NCI-H128 (cell line): ENCODE results near the gene ST8SIA5.

ENCODE experiments used
- DNase-seq: peaks from one replicate; lab custom pipeline; 2025; ENCODE audit not compliant: unreplicated experiment; lab: John Stamatoyannopoulos, UW

ST8SIA5 gene

GRCh38 chr18:46715062-46715461, 41.8 kb downstream of the ST8SIA5 start:
- no peak for DNase-seq

- DNase-seq = no peak
Observed at GRCh38 chr18:46712406-46712805, 44.4 kb downstream of the ST8SIA5 start.

GRCh38 chr18:46711444-46711863, 45.4 kb downstream of the ST8SIA5 start:
- DNase-seq = no peak

DNA sequence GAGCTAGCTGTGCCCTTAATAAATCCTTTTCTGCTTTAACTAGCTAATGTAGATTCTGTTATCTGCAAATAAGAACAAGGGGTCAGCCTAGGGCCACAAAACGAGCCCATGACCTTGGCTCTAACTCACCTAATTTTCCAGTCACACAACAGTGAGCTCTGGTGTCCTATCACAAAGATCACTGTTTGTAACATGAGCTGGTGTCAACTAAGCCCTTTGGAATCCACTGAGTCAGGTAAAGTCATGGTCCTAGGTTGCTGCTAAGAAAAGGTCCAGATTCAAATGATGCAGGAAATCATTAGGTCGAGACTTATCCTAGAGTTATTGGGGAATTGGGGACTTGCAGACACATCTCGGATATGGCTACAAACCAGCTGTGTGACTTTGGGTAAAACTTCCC, 49.9 kb downstream of the ST8SIA5 start:
- DNase-seq = no peak

DNA sequence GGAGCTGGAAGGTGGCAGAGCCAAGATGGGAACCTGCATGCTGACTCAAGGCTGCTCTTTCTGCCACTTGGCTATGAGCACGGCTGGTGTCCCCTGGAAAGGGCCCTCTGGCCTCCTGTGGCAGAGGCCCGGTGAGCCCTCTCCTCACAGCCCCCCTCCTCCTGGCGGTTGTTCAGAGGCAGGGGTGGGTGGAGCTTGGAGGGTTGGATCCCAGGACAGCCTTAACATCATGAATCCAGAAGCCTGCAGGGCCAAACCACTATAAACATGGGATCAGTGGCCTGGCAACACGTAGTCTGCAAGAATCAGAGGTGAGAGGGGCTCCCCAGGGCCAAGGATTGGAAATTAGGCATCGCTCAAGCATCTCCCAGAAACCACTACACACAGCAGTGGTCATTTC, 51.3 kb downstream of the ST8SIA5 start:
- no peak for DNase-seq

DNA sequence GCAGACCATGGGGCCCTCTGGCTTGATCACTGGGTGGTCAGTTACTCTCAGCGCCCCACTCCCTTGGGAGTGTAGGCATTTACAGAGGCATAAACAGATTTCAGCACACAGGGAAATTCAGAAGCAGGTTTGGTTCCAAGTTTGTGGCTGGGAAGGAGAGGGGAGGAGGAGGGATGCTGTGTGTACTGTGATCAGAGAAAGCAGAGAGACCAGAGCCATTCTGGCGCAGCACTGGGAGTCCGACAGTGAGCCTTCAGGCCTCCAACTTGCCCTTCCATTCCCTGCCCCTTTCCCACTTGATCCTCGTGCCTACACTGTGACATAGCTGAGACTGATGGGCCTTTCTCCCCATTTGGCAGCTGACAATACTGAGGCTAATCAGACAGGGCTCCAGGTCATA, 52.0 kb downstream of the ST8SIA5 start:
- DNase-seq = no peak

DNA sequence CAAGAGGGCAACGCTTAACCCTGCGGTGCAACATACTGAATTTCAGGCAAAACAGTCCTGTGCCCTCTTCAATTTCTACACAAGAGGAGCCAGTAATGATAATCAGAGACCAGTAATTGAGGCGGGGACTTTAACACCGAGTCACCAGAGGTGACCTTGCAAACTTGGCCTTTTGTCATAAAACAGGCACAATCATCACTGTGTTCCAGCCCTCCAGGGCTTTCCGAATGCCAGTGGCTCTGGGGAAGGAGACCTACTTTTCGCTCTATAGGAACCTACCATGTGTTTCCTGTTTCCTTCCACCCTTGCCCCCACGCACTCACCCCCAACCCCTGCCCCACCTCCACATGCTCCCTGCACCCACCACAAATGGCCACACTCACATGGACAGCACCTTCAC, 52.7 kb downstream of the ST8SIA5 start:
- DNase-seq = no peak

DNA sequence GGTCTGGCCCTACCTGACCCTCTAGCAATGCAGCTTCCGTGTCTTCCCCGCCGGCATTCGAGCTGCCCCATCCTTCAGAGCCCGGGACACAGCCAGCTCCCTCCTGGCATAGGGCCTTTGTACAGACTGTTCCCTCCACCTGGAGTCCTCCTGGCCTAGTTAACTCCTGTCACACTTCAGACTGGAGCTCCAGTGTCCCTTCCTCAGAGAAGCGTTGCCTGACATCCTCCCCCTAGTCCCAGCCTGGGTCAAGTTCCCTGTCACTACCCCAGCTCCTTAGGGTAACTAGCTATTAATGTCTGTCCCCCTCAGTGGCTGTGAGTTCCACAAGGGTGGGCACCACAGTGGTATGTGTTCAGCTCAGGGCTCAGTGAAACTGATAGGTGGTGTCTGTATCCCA, 54.4 kb downstream of the ST8SIA5 start:
- DNase-seq = no peak

DNA sequence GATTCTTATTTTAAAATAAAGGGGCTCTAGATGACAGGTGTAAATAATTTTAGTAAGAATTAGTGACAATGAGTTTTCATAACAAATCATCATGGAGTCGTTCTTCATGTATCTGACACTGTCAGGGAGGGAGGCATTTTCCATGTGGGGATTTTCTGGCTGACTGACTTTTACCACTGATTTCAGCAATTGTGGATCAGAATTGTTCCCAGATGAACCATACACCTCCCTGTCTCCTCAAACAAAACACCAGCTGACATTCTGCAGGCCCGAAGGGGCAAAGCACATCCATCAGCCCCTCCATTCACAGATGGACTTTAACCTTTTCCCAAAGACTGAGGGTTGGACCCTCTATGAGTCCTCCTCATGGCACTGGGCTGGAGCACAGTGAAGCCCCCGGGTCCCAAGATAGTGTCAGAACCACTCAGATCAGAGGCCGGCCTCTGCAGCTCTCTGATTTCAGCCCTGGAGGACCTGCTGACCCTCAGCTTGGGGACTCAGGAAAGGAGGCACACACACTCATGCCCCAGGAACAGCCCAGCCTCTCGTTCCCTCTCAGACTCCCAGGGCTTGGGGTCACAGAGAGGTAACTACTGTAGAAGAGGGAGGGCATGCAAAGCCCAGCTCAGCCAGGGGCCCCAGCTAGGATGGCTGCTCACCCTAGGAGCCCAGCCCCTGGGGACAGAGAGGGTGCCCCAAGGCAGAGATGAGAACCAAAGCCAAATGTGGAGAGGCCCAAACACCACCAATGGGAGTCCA, 56.6 kb downstream of the ST8SIA5 start:
- no peak for DNase-seq

GRCh38 chr18:46696702-46697101, 60.2 kb downstream of the ST8SIA5 start:
- no peak for DNase-seq

DNA sequence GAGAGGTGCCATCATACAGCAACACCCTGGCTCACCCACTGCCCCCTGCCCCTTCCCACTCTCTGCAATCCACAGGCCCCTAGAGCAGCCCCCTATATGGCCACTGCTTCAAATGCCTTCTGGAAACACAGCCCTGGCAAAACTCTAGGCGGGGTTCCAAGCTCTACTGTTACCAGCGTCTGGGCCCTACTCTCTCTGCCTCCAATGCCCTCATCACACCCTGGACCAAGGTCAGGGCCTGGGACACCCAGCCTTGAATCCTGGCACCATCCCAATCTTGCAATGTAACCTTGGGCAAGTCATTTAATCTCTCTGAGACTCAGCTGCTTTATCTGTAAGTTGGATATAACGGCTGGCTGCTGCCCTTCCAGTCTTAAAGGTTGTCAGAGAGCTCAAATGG, 60.6 kb downstream of the ST8SIA5 start:
- DNase-seq = no peak

- no peak for DNase-seq
Observed at GRCh38 chr18:46693996-46694395, 62.9 kb downstream of the ST8SIA5 start.

DNA sequence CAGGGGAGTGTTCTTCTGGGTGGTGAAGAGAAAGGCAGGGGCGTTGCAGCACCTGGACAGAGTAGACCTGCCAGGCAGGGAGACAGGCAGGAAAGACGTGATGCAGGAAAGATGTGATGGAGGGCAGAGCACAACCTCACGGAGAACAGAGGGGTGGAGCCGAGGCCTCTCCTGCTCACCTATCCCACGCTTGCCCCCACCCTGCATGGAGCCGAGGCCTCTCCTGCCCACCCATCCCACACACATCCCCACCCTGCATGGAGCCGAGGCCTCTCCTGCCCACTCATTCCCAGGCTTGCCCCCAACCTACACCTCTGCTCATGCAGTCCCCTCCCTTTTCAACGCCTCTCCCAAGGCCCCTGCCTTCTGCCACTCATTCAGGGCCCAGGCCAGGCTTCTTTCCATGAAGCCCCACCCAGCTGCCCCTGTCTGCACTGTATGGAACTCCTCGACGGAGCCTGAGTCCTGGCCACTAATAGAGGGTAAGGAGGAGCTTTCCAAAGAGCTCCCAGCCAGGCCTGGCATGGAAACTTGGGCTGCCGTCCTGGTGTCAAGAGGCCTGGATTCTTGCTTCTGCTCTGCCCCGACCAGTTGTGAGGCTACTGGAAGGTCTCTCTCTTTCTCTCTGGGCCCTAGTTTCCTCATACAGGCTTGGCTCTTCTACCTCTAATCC, 67.9 kb downstream of the ST8SIA5 start:
- DNase-seq = no peak

DNA sequence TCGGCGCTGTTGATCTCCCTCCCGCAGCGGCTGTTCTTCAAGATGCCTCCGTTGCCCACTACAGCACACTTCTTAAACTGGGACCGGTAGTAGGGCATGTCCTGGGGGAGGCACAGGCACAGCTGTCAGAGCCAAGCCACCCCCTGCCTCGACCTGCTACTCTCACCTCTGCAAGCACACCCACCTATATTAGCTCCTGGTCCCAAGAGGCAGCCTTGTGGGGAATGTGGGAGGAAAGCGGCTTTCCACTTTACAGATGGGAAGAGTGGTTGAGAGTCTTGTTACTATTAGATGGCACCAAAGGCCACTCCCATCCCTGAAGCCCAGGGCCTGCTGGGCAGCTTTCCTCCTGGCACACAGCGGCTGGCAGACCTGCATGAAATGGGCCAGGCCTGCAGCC, 70.7 kb downstream of the ST8SIA5 start:
- no peak for DNase-seq

DNA sequence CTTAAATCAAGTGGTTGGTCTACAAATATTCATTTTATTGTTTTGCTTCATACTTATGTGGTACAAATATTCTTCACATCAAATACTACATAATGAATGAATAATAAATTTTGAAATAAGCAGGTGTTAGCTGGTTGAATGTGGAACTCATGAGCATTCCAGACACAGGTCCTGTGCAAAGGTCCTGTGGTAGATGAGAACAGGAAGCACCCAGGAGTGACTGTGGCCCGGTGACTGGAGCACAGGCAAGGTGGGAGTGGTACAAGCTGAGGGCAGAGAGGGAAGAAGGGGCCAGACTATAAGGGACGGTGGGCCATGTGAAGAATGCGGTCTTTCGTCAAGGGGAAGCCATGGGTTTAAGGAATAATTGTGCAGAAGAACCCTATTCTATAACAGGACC, 73.6 kb downstream of the ST8SIA5 start:
- DNase-seq = no peak

GRCh38 chr18:46680784-46681695, 75.8 kb downstream of the ST8SIA5 start:
- no peak for DNase-seq

GRCh38 chr18:46679846-46680598, 76.8 kb downstream of the ST8SIA5 start:
- DNase-seq = no peak

GRCh38 chr18:46678785-46679399, 78.0 kb downstream of the ST8SIA5 start:
- no peak for DNase-seq

DNA sequence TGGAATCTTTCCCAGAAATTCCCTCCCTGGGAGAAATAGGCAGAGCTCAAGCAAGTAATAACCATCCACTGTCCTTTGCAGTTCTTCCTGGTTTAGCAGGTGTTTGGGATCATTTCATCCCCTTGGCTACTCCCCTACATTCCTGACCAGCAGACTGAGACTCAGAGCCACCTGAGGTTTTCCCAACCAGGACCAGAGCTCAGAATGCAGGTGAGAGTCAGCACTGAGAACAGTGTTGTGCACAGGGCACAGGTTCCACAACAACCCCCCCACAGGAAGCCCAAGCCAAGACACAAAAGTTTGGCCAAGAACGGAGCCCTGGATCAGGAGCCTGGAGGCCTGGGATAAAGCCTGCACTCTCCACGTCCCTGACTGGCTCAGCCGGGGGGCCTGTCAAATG, 78.8 kb downstream of the ST8SIA5 start:
- DNase-seq = no peak

DNA sequence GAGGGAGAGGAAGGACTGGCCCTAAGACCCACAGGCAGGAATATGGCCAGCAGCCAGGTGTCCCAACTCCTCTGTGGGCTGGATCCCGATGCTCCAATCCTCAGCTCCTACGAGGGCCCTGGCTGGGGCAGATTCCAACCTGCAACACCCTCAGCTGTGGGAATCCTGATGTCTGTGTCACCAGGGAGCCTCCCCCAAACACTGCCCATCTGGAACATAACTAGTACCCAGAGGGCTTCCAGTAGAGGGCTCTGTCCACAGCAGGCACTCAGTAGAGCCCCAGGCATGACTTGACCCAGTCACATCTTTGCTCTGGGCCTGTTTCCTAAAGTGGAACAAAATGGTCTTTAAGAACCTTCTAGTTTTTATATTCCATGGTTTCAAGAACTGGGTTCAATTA, 79.2 kb downstream of the ST8SIA5 start:
- no peak for DNase-seq
